ENCODE measurements around the gene EXD2.

DNA sequence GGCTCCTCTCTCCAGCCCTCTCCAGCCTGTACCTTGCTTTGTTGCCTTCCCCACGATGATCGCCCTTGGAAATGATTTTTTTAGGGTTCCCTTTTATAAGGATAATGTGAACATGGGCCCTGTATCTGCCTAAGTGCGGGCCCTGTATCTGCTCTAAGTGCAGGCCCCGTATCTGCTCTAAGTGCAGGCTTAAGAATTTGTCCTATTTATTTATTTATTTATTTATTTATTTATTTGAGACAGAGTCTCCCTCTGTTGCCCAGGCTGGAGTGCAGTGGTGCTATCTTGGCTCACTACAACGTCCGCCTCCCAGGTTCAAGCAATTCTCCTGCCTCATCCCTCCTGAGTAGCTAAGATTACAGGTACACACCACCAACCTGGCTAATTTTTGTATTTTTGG, 91.2 kb downstream of the EXD2 start:
- TF ChIP-seq, protein P1, sequence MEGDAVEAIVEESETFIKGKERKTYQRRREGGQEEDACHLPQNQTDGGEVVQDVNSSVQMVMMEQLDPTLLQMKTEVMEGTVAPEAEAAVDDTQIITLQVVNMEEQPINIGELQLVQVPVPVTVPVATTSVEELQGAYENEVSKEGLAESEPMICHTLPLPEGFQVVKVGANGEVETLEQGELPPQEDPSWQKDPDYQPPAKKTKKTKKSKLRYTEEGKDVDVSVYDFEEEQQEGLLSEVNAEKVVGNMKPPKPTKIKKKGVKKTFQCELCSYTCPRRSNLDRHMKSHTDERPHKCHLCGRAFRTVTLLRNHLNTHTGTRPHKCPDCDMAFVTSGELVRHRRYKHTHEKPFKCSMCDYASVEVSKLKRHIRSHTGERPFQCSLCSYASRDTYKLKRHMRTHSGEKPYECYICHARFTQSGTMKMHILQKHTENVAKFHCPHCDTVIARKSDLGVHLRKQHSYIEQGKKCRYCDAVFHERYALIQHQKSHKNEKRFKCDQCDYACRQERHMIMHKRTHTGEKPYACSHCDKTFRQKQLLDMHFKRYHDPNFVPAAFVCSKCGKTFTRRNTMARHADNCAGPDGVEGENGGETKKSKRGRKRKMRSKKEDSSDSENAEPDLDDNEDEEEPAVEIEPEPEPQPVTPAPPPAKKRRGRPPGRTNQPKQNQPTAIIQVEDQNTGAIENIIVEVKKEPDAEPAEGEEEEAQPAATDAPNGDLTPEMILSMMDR (conservative IDR thresholded peaks at IDR 0.05; ENCODE audit: low read depth in 2 of 2), result no peak
- no peak for TF ChIP-seq EZH2phosphoT487 (IDR thresholded peaks at IDR 0.05; ENCODE audit: unreplicated experiment)
- no peak for TF ChIP-seq ZNF331 (CRISPR knock-in tag; IDR thresholded peaks at IDR 0.05; ENCODE audit: low read depth)
- TF ChIP-seq, protein P2, sequence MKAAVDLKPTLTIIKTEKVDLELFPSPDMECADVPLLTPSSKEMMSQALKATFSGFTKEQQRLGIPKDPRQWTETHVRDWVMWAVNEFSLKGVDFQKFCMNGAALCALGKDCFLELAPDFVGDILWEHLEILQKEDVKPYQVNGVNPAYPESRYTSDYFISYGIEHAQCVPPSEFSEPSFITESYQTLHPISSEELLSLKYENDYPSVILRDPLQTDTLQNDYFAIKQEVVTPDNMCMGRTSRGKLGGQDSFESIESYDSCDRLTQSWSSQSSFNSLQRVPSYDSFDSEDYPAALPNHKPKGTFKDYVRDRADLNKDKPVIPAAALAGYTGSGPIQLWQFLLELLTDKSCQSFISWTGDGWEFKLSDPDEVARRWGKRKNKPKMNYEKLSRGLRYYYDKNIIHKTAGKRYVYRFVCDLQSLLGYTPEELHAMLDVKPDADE (IDR thresholded peaks at IDR 0.05), result no peak
- TF ChIP-seq, protein P3, sequence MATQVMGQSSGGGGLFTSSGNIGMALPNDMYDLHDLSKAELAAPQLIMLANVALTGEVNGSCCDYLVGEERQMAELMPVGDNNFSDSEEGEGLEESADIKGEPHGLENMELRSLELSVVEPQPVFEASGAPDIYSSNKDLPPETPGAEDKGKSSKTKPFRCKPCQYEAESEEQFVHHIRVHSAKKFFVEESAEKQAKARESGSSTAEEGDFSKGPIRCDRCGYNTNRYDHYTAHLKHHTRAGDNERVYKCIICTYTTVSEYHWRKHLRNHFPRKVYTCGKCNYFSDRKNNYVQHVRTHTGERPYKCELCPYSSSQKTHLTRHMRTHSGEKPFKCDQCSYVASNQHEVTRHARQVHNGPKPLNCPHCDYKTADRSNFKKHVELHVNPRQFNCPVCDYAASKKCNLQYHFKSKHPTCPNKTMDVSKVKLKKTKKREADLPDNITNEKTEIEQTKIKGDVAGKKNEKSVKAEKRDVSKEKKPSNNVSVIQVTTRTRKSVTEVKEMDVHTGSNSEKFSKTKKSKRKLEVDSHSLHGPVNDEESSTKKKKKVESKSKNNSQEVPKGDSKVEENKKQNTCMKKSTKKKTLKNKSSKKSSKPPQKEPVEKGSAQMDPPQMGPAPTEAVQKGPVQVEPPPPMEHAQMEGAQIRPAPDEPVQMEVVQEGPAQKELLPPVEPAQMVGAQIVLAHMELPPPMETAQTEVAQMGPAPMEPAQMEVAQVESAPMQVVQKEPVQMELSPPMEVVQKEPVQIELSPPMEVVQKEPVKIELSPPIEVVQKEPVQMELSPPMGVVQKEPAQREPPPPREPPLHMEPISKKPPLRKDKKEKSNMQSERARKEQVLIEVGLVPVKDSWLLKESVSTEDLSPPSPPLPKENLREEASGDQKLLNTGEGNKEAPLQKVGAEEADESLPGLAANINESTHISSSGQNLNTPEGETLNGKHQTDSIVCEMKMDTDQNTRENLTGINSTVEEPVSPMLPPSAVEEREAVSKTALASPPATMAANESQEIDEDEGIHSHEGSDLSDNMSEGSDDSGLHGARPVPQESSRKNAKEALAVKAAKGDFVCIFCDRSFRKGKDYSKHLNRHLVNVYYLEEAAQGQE (IDR thresholded peaks at IDR 0.05; ENCODE audit: unreplicated experiment), result no peak
- TF ChIP-seq POLR2AphosphoS5 (IDR thresholded peaks at IDR 0.05; ENCODE audit: low read depth), result no peak
- no peak for TF ChIP-seq EZH2 (IDR thresholded peaks at IDR 0.05; ENCODE audit: low read depth, unreplicated experiment)
- TF ChIP-seq CREB1 (CRISPR knock-in tag; IDR thresholded peaks at IDR 0.05; ENCODE audit: low read depth), result no peak

All from GM23338 (cell line).